Activated CD4-positive, alpha-beta T cell treated with anti-CD3 and anti-CD28 coated beads, Interleukin-2, Interleukin-6, amounts not matched to agents 100 ng/mL and 50 ng/mL, durations not matched to agents 16 hours and 8 hours (primary cell): ENCODE measurements around the gene NEUROD2.
A peak's percentile ranks its signal among the peaks of the same experiment; 100 is the strongest.

Experiments used
- DNase-seq: peaks from one replicate; pipeline ENCODE4 v3.0.0-alpha.2; 2020

Gene NEUROD2

DNA sequence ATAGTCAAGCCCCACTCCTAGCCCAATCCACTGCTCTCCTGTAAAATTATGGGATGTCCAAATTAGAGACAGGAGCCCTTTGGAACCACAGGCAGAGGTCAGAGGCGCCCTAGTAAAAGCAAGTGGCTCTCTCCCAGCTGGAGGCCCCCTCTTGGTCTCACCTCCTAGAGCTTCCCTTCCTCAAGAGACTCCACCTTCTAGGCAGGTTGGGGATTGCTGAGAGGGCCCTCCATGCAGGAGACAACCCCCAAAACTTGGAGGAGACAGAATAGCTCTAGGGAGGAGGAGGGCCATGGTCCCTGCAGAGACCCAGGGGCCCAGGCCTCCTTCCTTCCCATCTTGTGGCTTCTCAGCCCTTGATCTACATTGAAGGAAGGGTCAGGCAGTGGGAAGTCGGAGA is 29.4 kb downstream of the NEUROD2 start:
- DNase-seq, result no peak

GRCh38 chr17:39576187-39576586 is 31.5 kb downstream of the NEUROD2 start:
- no peak for DNase-seq

GRCh38 chr17:39573447-39574298 is 34.0 kb downstream of the NEUROD2 start:
- peak; percentile 51 for DNase-seq

- DNase-seq, result no peak
Measured at GRCh38 chr17:39572121-39572520, 35.6 kb downstream of the NEUROD2 start.

GRCh38 chr17:39569126-39569525 is 38.6 kb downstream of the NEUROD2 start:
- no peak for DNase-seq

GRCh38 chr17:39568702-39569101 is 39.0 kb downstream of the NEUROD2 start:
- DNase-seq, result no peak

DNA sequence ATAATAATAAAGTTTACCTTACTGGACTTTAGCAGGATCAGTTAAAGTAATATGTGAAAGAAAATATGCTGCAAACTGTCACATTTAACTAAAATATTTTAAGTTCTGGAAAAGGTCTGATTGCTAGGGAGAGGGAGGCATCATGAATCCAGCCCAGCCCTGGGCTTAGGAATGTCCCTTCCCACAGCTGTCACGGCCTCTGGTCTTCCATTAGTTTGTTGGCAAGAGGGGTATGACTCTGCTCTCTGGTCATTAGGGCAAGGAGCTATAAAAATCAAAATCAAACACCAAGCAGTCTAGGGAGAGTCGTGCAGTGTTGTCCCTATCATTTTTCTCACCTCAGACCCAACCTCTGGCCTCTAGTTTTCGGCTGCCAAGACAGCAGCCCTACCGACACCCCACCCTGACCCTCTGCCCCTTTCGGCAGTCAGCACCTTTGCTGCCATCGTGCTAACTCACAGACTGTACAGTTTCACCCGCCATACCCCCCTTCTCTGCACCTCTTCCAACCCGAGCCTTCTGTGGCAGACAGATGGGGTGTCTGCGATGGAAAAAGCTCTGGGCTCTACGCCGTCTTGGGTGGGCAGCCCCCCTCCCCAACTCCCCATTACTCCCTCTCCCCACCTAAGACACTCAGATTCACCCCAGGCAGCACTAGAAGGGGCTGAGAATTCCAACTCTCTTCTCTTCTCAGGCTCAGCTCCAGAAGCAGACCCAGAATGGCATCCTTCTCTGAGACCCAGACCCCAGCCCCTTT is 41.4 kb downstream of the NEUROD2 start:
- no peak for DNase-seq

DNA sequence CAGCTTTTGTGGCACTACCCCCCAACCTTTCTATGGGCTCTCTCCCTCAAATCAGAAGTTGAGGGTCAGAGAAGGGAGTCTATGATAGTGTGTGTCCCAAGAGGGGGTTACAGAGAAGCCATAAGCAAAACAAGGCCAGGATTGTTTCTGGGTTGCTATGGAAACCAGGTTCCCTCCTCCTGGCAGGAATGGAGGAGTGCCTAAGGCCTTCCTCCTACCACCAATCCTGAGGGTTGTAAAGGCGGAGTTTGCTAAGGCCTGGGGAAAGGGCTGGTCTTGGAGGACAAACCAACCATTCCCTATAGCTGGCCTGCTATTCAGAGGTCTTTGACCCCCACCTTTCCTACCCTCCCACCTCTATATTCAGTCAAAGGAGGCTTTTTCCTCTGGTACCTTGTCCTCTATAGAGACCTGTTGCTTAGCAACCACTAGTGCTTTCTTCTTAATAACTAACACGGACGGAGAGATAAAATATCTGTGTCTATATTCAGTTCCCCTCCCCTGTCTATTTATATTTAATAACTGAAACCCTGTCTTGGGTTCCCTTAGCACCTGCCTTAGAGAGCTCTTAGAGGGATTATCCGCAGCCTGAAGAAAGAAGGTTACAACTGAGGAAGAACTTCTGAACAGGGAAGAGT is 43.4 kb downstream of the NEUROD2 start:
- no peak for DNase-seq

GRCh38 chr17:39563476-39563875 is 44.2 kb downstream of the NEUROD2 start:
- no peak for DNase-seq

GRCh38 chr17:39562976-39563375 is 44.7 kb downstream of the NEUROD2 start:
- DNase-seq, result no peak

DNA sequence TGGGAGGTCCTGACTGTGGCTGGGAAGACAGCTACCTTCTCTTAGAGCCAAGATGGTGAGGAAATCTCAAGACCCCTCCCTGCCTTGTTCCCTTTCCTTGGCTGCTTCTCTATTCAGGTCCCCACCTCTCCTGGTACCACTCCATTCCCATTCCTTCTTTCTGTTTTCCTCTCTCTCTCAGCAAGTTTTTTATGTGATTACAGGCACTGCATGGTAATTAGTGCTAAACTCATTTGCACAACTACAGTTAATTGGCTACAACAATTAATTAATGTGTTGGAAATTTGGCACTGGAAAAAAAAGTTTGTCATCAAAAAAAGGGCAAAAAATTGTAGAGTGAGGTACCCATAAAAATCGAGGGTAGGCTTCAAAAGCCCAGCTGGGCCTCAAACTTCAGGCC is 45.3 kb downstream of the NEUROD2 start:
- no peak for DNase-seq

- no peak for DNase-seq
Measured at GRCh38 chr17:39556423-39556822, 51.3 kb downstream of the NEUROD2 start.

DNA sequence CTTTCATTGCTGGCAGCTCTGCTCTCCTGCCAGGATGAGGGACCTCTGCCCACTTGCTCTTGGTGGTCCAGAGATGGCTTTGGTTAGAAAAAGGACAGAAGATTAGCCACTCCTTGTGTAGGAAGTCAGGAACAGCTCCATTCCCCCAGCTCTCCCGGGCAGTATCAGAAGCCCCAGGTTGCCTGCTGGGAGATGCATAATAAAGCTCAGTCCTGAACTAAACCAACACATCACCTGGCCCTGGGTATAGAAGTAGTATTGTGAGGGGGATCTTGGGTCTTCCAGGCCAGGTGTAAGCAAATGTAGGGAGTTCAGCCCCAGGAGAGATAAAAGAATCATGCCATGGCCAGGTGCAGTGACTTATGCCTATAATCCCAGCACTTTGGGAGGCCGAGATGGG is 52.4 kb downstream of the NEUROD2 start:
- DNase-seq, result no peak
